Uterus (tissue), 2 donors: ENCODE data around the gene ECSIT.

ENCODE experiments used
- CTCF ChIP-seq, 4 experiments: fragments of 200-600 bp in 2 of 4; fragments of 450-650 bp in 2 of 4; sonication (generic) in 2 of 4; IDR thresholded peaks; one replicate each; pipeline ENCODE4 v1.5.1; 2016 to 2019; ENCODE audit warnings: antibody characterized with exemption in 4 of 4, mild to moderate bottlenecking in 2 of 4, moderate library complexity in 1 of 4
- POLR2A ChIP-seq, 2 donors: fragments of 450-650 bp; IDR thresholded peaks; one replicate each; pipeline ENCODE4 v1.6.1; 2016; ENCODE audit warnings: antibody characterized with exemption in 2 of 2, mild to moderate bottlenecking in 1 of 2, moderate library complexity in 1 of 2

- no peak for TF ChIP-seq POLR2A (IDR thresholded peaks at IDR 0.05)
- TF ChIP-seq CTCF (IDR thresholded peaks at IDR 0.05) = no peak
Measured at GRCh38 chr19:11461453-11461852, 67.5 kb downstream of the ECSIT start.
